HepG2 (cell line): ENCODE data around the gene HSPA14. TPM values are rescaled to one million over a fixed set of nuclear protein-coding genes. Genes with fewer than 3 reads are reported as not detected.

Experiments
- ATAC-seq: fragments of 200-7000 bp; cut with Tn5 transposase; 3 replicates; pipeline ENCODE4 v1.9.1; 2020; ENCODE audit warnings: mild to moderate bottlenecking, moderate library complexity
- BruUV-seq: library from RNA; stranded (reverse); fragments of 400-500 nt; replicated peaks from 2 replicates; lab custom pipeline; 2021; lab: Mats Ljungman, UMichigan
- CTCF ChIA-PET: fragments of 300-600 bp; formaldehyde crosslinking; extraction: SDS; loops from one replicate; lab custom pipeline; 2021; ENCODE audit warnings: low total read pairs, inconsistent platforms, low intra/inter-chr PET ratio; lab: Yijun Ruan, JAX
- POLR2A ChIA-PET: fragments of 350-600 bp; sonication (Branson Sonifier 250); formaldehyde crosslinking; loops from one replicate; lab custom pipeline; 2020; ENCODE audit warnings: antibody characterized with exemption, inconsistent platforms; lab: Yijun Ruan, JAX
- DNase-seq: peaks from one replicate; pipeline ENCODE4 v3.0.0-alpha.2; 2015; ENCODE audit warnings: low spot score
- FAIRE-seq: peaks from 3 replicates; lab custom pipeline; 2011; peaks lifted over from hg19 to GRCh38; lab: Jason Lieb, UNC
- H2AFZ ChIP-seq: one replicate; pipeline ENCODE4 v1.6.1; 2011; ENCODE audit warnings: low read length, inconsistent platforms
- H3K27ac ChIP-seq: fragments of 300-600 bp; 3 replicates; pipeline ENCODE4 v1.8.0; 2011; ENCODE audit warnings: mixed run types, mild to moderate bottlenecking, mixed read lengths, low read length, inconsistent platforms; ENCODE audit not compliant: insufficient read depth; ENCODE audit errors: extremely low read length
- H3K27me3 ChIP-seq, 2 experiments: fragments of 200-600 bp in 1 of 2; 2 replicates in 1 of 2; 3 replicates in 1 of 2; pipeline versions ENCODE4 v1.6.0 to v1.8.0; 2011; ENCODE audit warnings: low read length in 2 of 2, mild to moderate bottlenecking in 2 of 2, moderate library complexity in 2 of 2, inconsistent platforms in 1 of 2; ENCODE audit not compliant: insufficient read depth in 2 of 2, control insufficient read depth in 1 of 2
- H3K36me3 ChIP-seq, 2 experiments: fragments of 200-600 bp in 1 of 2; replicated peaks in 1 of 2; 2 replicates in 1 of 2; 3 replicates in 1 of 2; pipeline versions ENCODE4 v1.5.1 to v1.8.0; 2011; ENCODE audit warnings: low read length in 2 of 2, inconsistent platforms in 1 of 2; ENCODE audit not compliant: insufficient read depth in 2 of 2, control insufficient read depth in 1 of 2
- H3K4me1 ChIP-seq: 2 replicates; pipeline ENCODE4 v1.5.1; 2012; ENCODE audit warnings: low read length, inconsistent platforms; ENCODE audit not compliant: insufficient read depth
- H3K4me2 ChIP-seq: 2 replicates; pipeline ENCODE4 v1.6.0; 2011; ENCODE audit warnings: low read depth, low read length, inconsistent platforms
- H3K4me3 ChIP-seq, 3 experiments: fragments of 200-600 bp in 1 of 3; sonication (generic), shearing (Covaris generic) in 1 of 3; replicated peaks in 1 of 3; 2 replicates each; pipeline ENCODE4 v1.5.1; 2011 to 2016; ENCODE audit warnings: low read length in 3 of 3, inconsistent platforms in 2 of 3, low read depth in 2 of 3, mild to moderate bottlenecking in 2 of 3, control low read depth in 1 of 3, mixed read lengths in 1 of 3; ENCODE audit not compliant: insufficient read depth in 1 of 3
- H3K79me2 ChIP-seq: one replicate; pipeline ENCODE4 v1.6.1; 2011; ENCODE audit warnings: low read length, inconsistent platforms; ENCODE audit not compliant: insufficient read depth
- H3K9ac ChIP-seq: 2 replicates; pipeline ENCODE4 v1.6.0; 2011; ENCODE audit warnings: mild to moderate bottlenecking, low read depth, low read length, inconsistent platforms; ENCODE audit not compliant: insufficient read depth
- H3K9me3 ChIP-seq: 2 replicates; pipeline ENCODE4 v1.5.1; 2012; ENCODE audit warnings: mild to moderate bottlenecking, low read length
- H4K20me1 ChIP-seq: 2 replicates; pipeline ENCODE4 v1.6.0; 2011; ENCODE audit warnings: inconsistent platforms, mild to moderate bottlenecking, low read length, moderate library complexity; ENCODE audit not compliant: insufficient read depth
- KDM3A ChIP-seq: IDR thresholded peaks from 2 replicates; pipeline ENCODE4 v1.6.1; 2018; ENCODE audit warnings: low read depth, missing compliant biosample characterization
- KDM5B ChIP-seq: sonication (generic); formaldehyde crosslinking; IDR thresholded peaks from 2 replicates; pipeline ENCODE4 v1.4.0; 2020; ENCODE audit warnings: missing genetic modification reagents, mild to moderate bottlenecking, borderline replicate concordance
- KLF6 ChIP-seq: IDR thresholded peaks from 2 replicates; pipeline ENCODE4 v1.8.0; 2016; ENCODE audit warnings: missing biosample characterization, missing genetic modification reagents
- REL ChIP-seq: sonication (generic); formaldehyde crosslinking; conservative IDR thresholded peaks from 2 replicates; pipeline ENCODE4 v1.8.0; 2022; ENCODE audit warnings: mild to moderate bottlenecking, missing genetic modification reagents, moderate library complexity
- SALL1 ChIP-seq: sonication (generic); formaldehyde crosslinking; IDR thresholded peaks from 2 replicates; pipeline ENCODE4 v1.8.0; 2022; ENCODE audit warnings: mild to moderate bottlenecking, missing genetic modification reagents
- SIN3A ChIP-seq: IDR thresholded peaks from 2 replicates; pipeline ENCODE4 v1.6.1; 2011; ENCODE audit warnings: low read depth, mild to moderate bottlenecking, control low read depth, low read length, borderline replicate concordance
- SRSF4 ChIP-seq: fragments of 200-400 bp; formaldehyde crosslinking; IDR thresholded peaks from one replicate; pipeline ENCODE4 v1.6.1; 2018; ENCODE audit warnings: mild to moderate bottlenecking, low read depth, low read length, moderate library complexity; ENCODE audit not compliant: poor library complexity, severe bottlenecking
- ZBTB25 ChIP-seq: IDR thresholded peaks from 2 replicates; pipeline ENCODE4 v1.6.1; 2018; ENCODE audit warnings: missing genetic modification reagents
- ZBTB39 ChIP-seq: sonication (generic); formaldehyde crosslinking; IDR thresholded peaks from 2 replicates; pipeline ENCODE4 v1.5.0; 2020; ENCODE audit warnings: missing genetic modification reagents
- ZFP41 ChIP-seq: sonication (generic); formaldehyde crosslinking; IDR thresholded peaks from 2 replicates; pipeline ENCODE4 v1.4.0; 2020; ENCODE audit warnings: mild to moderate bottlenecking, missing genetic modification reagents, borderline replicate concordance
- ZIK1 ChIP-seq: sonication (generic); formaldehyde crosslinking; IDR thresholded peaks from 2 replicates; pipeline ENCODE4 v1.5.0; 2020; ENCODE audit warnings: mild to moderate bottlenecking, low read depth, missing genetic modification reagents, borderline replicate concordance
- ZMAT3 ChIP-seq: sonication (generic); formaldehyde crosslinking; conservative IDR thresholded peaks from 2 replicates; pipeline ENCODE4 v1.7.0; 2021; ENCODE audit warnings: missing genetic modification reagents
- ZNF235 ChIP-seq: sonication (generic); formaldehyde crosslinking; IDR thresholded peaks from 2 replicates; pipeline ENCODE4 v1.8.1; 2023; ENCODE audit warnings: mild to moderate bottlenecking, missing genetic modification reagents, borderline replicate concordance
- ZNF564 ChIP-seq: sonication (generic); formaldehyde crosslinking; IDR thresholded peaks from 2 replicates; pipeline ENCODE4 v1.8.1; 2023; ENCODE audit warnings: mild to moderate bottlenecking, missing genetic modification reagents
- WGBS: methylation state at CpG from one replicate; pipeline ENCODE4 v1.1.6; 2017; ENCODE audit warnings: low lambda C conversion rate; 5-methylcytosine and 5-hydroxymethylcytosine counted together
- in situ Hi-C: cut with HindIII; loops from 2 replicates; pipeline ENCODE4 v1.10.0; 2017; ENCODE audit warnings: low pct_unique_long_range_greater_than_20kb; ENCODE audit not compliant: extremely low pct_ligation_motif_present
- intact Hi-C: fragments of 100-400 bp; cut with micrococcal nuclease; formaldehyde crosslinking; loops from one replicate; pipeline ENCODE4 v1.10.0; 2022; ENCODE audit not compliant: unreplicated experiment
- polyA plus RNA-seq, 8 experiments: library from polyadenylated mRNA; depleted of rRNA in 3 of 8; stranded (reverse) in 7 of 8; unstranded in 1 of 8; fragments of >200 nt; fragmentation: Illumina TruSeq in 4 of 8; extraction: Trizol in 4 of 8; gene quantifications; 2 replicates each; pipeline versions ENCODE4 v1.2.1 to v1.2.3, GENCODE V29; 2011 to 2016; ENCODE audit warnings: low read depth in 4 of 8, missing spikeins in 1 of 8, mixed read lengths in 1 of 8; ENCODE audit not compliant: insufficient read depth in 1 of 8
- total RNA-seq, 5 experiments: library from RNA; depleted of rRNA; stranded (reverse); fragments of >200 nt; fragmentation: Illumina TruSeq; extraction: Trizol; gene quantifications; 2 replicates each; pipeline ENCODE4 v1.2.3, GENCODE V29; 2016; ENCODE audit warnings: low read depth in 1 of 5
- TF ChIP-seq, protein P1 (sequence below): sonication (generic); formaldehyde crosslinking; IDR thresholded peaks from 2 replicates; pipeline ENCODE4 v1.8.1; 2023; ENCODE audit warnings: mild to moderate bottlenecking, missing genetic modification reagents
- TF ChIP-seq, protein P2 (sequence below): conservative IDR thresholded peaks from 2 replicates; pipeline ENCODE4 v1.6.1; 2018; ENCODE audit warnings: missing genetic modification reagents

Gene HSPA14
- total and polyA plus RNA-seq, 2 of the 13 experiments (the other 11 are each of a cell fraction or from before 2014, with no cell fraction given): 10.7 to 29.8 TPM

GRCh38 chr10:14838582-14839304 lies 637 bp downstream of the HSPA14 start:
- peaks cover 25% of the 10 kb centered on the region for H3K79me2 ChIP-seq
- no peak overlapping the region for H2AFZ ChIP-seq
- peak overlapping the region; percentile 83 for H3K27ac ChIP-seq
- peak overlapping the region; percentile 82 for H3K4me2 ChIP-seq
- H3K9ac ChIP-seq: peak overlapping the region; percentile 92
- POLR2A ChIA-PET: interaction anchor here (0.9 to 3.7 kb wide), 11 partner anchors 9 to 654 kb away, joined by 3 to 54 read pairs (median 4); partner anchors contain the start of genes MEIG1 and SUV39H2
- no peaks in the 10 kb centered on the region for H3K9me3 ChIP-seq
- peak; percentile 59 for ATAC-seq
- peak overlapping the region; percentile 79 to 98 (median 93) for H3K4me3 ChIP-seq
- WGBS: under 1% methylated on average over 15 of the region's 60 CpGs
- H3K36me3 ChIP-seq: peaks cover 11 to 30% of the 10 kb centered on the region in 2 experiments
- DNase-seq: peak; percentile 18
- H3K27me3 ChIP-seq: no peaks in the 10 kb centered on the region; a peak in 1 of 5 replicates
- FAIRE-seq: no peak
- H4K20me1 ChIP-seq: peaks cover 4% of the 10 kb centered on the region; the same call in 1 of the 2 replicates
- intact Hi-C loops (loop anchor here (1.0 to 10.0 kb wide), 5 partner anchors 40 to 341 kb away; partner anchors contain the start of genes DCLRE1C, MEIG1 and SUV39H2), in situ Hi-C loops (no loop called here)
- no TSS peak for BruUV-seq
- peaks cover 17% of the 10 kb centered on the region for H3K4me1 ChIP-seq
- CTCF ChIA-PET: no interaction called here
- TF ChIP-seq ZBTB25 (no peak), ZBTB39 (CRISPR knock-in tag) (0 out of 2 replicates have a peak, but pooled peaks have one; percentile 46), SRSF4 (no peak), KDM5B (peak; percentile 1; the same call in 1 of the 2 replicates), ZFP41 (CRISPR knock-in tag) (peak; percentile 40; the same call in 1 of the 2 replicates), ZNF235 (CRISPR knock-in tag) (no peak), KLF6 (CRISPR knock-in tag) (peak; percentile 9; the same call in 1 of the 2 replicates), ZMAT3 (CRISPR knock-in tag) (no peak), ZNF564 (CRISPR knock-in tag) (no peak), SALL1 (CRISPR knock-in tag) (no peak), ZIK1 (no peak; the same call in 1 of the 2 replicates), SIN3A (peak; percentile 65; the same call in 1 of the 2 replicates), REL (CRISPR knock-in tag) (0 out of 2 replicates have a peak, but pooled peaks have one; percentile 73), KDM3A (CRISPR knock-in tag) (0 out of 2 replicates have a peak, but pooled peaks have one; percentile 8)
- TF ChIP-seq, protein P1, sequence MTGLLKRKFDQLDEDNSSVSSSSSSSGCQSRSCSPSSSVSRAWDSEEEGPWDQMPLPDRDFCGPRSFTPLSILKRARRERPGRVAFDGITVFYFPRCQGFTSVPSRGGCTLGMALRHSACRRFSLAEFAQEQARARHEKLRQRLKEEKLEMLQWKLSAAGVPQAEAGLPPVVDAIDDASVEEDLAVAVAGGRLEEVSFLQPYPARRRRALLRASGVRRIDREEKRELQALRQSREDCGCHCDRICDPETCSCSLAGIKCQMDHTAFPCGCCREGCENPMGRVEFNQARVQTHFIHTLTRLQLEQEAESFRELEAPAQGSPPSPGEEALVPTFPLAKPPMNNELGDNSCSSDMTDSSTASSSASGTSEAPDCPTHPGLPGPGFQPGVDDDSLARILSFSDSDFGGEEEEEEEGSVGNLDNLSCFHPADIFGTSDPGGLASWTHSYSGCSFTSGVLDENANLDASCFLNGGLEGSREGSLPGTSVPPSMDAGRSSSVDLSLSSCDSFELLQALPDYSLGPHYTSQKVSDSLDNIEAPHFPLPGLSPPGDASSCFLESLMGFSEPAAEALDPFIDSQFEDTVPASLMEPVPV (CRISPR knock-in tag): 0 out of 2 replicates have a peak, but pooled peaks have one; percentile 26
- TF ChIP-seq, protein P2, sequence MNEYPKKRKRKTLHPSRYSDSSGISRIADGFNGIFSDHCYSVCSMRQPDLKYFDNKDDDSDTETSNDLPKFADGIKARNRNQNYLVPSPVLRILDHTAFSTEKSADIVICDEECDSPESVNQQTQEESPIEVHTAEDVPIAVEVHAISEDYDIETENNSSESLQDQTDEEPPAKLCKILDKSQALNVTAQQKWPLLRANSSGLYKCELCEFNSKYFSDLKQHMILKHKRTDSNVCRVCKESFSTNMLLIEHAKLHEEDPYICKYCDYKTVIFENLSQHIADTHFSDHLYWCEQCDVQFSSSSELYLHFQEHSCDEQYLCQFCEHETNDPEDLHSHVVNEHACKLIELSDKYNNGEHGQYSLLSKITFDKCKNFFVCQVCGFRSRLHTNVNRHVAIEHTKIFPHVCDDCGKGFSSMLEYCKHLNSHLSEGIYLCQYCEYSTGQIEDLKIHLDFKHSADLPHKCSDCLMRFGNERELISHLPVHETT (CRISPR knock-in tag): no peak
